ENCODE measurements around the gene TLDC2. TPM values are rescaled to one million over a fixed set of nuclear protein-coding genes. Genes with fewer than 3 reads are reported as not detected.
"Not testable (repeated sequence)": the region's sequence is repeated elsewhere in the genome, so short reads cannot be mapped to it uniquely, and the experiment has no call there.

Gene TLDC2
- total RNA-seq, 2 experiments from 2014 or later, result not detected

DNA sequence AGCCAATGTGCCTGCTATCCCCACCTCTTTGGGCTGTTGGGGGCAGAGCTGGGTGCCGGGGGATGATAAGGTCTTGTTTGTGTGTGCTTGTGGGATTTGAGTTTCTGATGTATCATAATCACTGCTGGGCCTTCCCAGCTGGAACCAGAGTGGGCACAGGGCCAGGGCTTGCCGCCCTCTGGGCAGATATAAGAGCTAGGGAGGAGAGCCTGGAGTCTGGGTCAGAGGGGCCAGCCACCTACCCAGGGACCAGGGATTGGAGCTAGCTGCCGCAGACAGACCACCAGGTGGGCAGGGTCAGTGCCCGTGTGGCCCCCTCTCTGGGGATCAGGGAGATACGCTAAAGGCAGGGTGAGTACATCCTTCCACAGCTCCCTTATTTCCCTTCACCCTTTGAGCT, 3.1 kb upstream of the TLDC2 start:
- Mint-ChIP-seq H3K27ac (no peak overlapping the region), H3K9me3 (ENCODE audit: low read depth) (no peaks in the 10 kb centered on the region), H3K4me3 (no peak overlapping the region), H3K27me3 (no peaks in the 10 kb centered on the region), H3K4me1 (no peaks in the 10 kb centered on the region), H3K36me3 (ENCODE audit: low read depth) (no peaks in the 10 kb centered on the region)
- ATAC-seq (no peak), DNase-seq (no peak)
- intact Hi-C loops (cut with DNase I, micrococcal nuclease), result no loop called here
- ChIA-PET POLR2A (interaction anchor here (0.6 kb wide), 1 partner anchor 236 kb away, joined by 7 read pairs; no protein-coding TSS in a partner anchor), CTCF (interaction anchor here (0.6 to 1.5 kb wide), 3 partner anchors 37 to 665 kb away, joined by 3 to 5 read pairs (median 3); no protein-coding TSS in a partner anchor)

GRCh38 chr20:36873498-36874189, 2.3 kb upstream of the TLDC2 start:
- intact Hi-C loops (cut with DNase I, micrococcal nuclease), result no loop called here
- ATAC-seq (no peak), DNase-seq (no peak)
- ChIA-PET CTCF (interaction anchor here (0.6 to 1.5 kb wide), 3 partner anchors 38 to 664 kb away, joined by 3 to 5 read pairs (median 3); no protein-coding TSS in a partner anchor), POLR2A (no interaction called here)
- no peaks in the 10 kb centered on the region for H3K4me1 Mint-ChIP-seq
- no peaks in the 10 kb centered on the region for H3K27me3 Mint-ChIP-seq
- H3K4me3 Mint-ChIP-seq, result no peak overlapping the region
- H3K9me3 Mint-ChIP-seq (ENCODE audit: low read depth), result no peaks in the 10 kb centered on the region
- no peaks in the 10 kb centered on the region for H3K36me3 Mint-ChIP-seq (ENCODE audit: low read depth)
- H3K27ac Mint-ChIP-seq, result no peak overlapping the region

DNA sequence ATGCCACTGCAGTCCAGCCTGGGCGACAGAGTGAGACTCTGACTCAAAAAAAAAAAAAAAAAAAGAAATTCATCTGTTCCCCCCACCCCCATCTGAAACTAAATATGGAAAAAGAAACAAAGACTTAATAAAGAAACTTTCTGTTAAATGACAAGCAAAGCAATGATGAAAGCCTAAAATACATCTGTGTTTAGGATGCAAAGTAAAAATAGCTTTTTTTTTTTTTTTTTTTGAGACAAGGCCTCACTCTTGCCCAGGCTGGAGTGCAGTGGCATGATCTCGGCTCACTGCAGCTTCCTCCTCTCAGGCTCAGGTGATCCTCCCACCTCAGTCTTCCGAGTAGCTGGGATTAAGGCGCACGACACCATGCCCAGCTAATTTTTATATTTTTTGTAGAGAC, 845 bp upstream of the TLDC2 start:
- POLR2A ChIA-PET, result not testable (repeated sequence)

DNA sequence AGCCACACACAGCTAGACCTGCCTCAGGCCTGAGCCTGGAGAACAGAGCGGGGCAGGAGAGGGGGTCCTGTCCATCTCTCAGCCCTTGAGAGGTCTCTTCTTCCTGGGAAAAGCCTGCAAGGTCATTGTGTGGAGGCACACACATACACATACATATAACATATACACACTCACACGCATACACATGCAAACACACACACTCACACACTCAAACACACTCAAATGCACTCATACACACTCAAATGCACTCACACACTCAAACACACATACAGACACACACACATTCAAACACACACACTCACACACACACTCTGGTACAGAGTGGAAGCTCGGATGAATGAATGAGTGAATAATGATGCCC, 515 bp downstream of the TLDC2 start:
- no peak overlapping the region for H3K27ac Mint-ChIP-seq
- no peaks in the 10 kb centered on the region for H3K4me1 Mint-ChIP-seq
- ChIA-PET CTCF (interaction anchor here (0.6 to 0.8 kb wide), 2 partner anchors 10 kb away, joined by 3 to 4 read pairs; no protein-coding TSS in a partner anchor), POLR2A (no interaction called here)
- no peaks in the 10 kb centered on the region for H3K36me3 Mint-ChIP-seq (ENCODE audit: low read depth)
- DNase-seq (no peak), ATAC-seq (no peak)
- intact Hi-C loops (cut with DNase I, micrococcal nuclease), result no loop called here
- no peaks in the 10 kb centered on the region for H3K27me3 Mint-ChIP-seq
- no peak overlapping the region for H3K4me3 Mint-ChIP-seq
- no peaks in the 10 kb centered on the region for H3K9me3 Mint-ChIP-seq (ENCODE audit: low read depth)

More for the DNA sequence above, 845 bp upstream of the TLDC2 start:
- H3K27me3 Mint-ChIP-seq; H3K27ac Mint-ChIP-seq; H3K4me3 Mint-ChIP-seq; H3K9me3 Mint-ChIP-seq (ENCODE audit: low read depth); DNase-seq; intact Hi-C loops (cut with DNase I, micrococcal nuclease); ATAC-seq; H3K36me3 Mint-ChIP-seq (ENCODE audit: low read depth); H3K4me1 Mint-ChIP-seq: not testable (repeated sequence)
- CTCF ChIA-PET, result interaction anchor here (0.6 to 0.9 kb wide), 2 partner anchors 11 to 243 kb away, joined by 3 to 4 read pairs; no protein-coding TSS in a partner anchor

GRCh38 chr20:36878941-36879340, 3.0 kb downstream of the TLDC2 start:
- Mint-ChIP-seq H3K9me3 (ENCODE audit: low read depth) (no peaks in the 10 kb centered on the region), H3K27ac (no peak overlapping the region), H3K4me1 (peaks cover 4% of the 10 kb centered on the region), H3K27me3 (no peaks in the 10 kb centered on the region), H3K4me3 (no peak overlapping the region), H3K36me3 (ENCODE audit: low read depth) (no peaks in the 10 kb centered on the region)
- intact Hi-C loops (cut with DNase I, micrococcal nuclease), result no loop called here
- ChIA-PET POLR2A (no interaction called here), CTCF (no interaction called here)
- DNase-seq (no peak), ATAC-seq (no peak)

DNA sequence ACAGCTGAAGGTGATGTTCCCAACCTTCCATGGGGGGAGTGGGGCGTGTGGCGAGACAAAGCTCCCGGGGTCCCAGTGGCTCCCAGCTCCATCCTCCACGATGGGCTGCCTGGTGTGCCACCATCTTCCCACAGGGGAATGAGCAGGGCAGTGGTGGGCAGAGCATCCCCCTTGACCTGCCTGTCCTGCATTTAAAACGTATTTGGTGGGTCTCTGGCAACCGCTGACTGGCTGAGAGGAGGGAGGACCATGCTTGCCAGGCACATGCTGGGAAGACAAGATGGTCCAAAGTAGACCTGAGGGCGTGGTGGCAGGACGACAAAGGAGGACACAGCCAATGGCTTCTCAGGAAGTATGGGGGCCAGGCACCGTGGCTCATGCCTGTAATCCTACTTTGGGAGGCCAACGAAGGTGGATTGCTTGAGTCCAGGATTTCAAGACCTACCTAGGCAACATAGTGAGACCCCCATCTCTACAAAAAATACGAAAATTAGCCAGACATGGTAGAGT, 4.9 kb downstream of the TLDC2 start:
- no peak overlapping the region for H3K27ac Mint-ChIP-seq
- CTCF ChIA-PET, result no interaction called here
- POLR2A ChIA-PET, result interaction anchor here (0.6 kb wide), 1 partner anchor 139 kb away, joined by 3 read pairs; no protein-coding TSS in a partner anchor
- H3K4me3 Mint-ChIP-seq, result no peak overlapping the region
- H3K36me3 Mint-ChIP-seq (ENCODE audit: low read depth), result no peaks in the 10 kb centered on the region
- H3K9me3 Mint-ChIP-seq (ENCODE audit: low read depth), result no peaks in the 10 kb centered on the region
- no peak for ATAC-seq
- DNase-seq, result no peak
- no peaks in the 10 kb centered on the region for H3K27me3 Mint-ChIP-seq
- intact Hi-C loops (cut with DNase I, micrococcal nuclease), result loop anchor here in 1 of 2 experiments (10.0 kb wide), 2 partner anchors 326 to 676 kb away; no protein-coding TSS in a partner anchor
- peaks cover 4% of the 10 kb centered on the region for H3K4me1 Mint-ChIP-seq

DNA sequence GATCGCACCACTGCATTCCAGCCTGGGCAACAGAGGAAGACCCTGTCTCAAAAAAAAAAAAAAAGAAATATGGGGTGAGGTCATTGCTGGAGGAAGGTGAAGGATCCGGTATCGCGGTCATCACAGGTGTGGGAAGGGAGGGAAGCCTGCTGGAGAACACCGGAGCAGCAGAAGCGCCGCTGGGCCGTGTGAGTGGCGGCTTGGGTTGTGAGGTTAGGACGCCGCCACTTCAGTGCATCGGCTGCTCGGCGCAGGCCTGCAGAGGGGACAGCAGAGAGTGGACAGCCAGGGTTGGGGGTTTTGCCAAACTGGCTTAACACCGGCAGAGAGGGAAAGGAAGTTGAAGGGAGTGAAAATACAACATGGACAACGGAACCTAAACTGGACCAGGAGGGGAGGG, 5.4 kb downstream of the TLDC2 start:
- H3K9me3 Mint-ChIP-seq (ENCODE audit: low read depth), result no peaks in the 10 kb centered on the region
- H3K36me3 Mint-ChIP-seq (ENCODE audit: low read depth), result no peaks in the 10 kb centered on the region
- ChIA-PET CTCF (interaction anchor here (0.6 to 2.9 kb wide), 2 partner anchors 46 to 436 kb away, joined by 4 to 13 read pairs; no protein-coding TSS in a partner anchor), POLR2A (no interaction called here)
- peaks cover 4% of the 10 kb centered on the region for H3K4me1 Mint-ChIP-seq
- H3K27ac Mint-ChIP-seq, result no peak overlapping the region
- ATAC-seq (no peak), DNase-seq (no peak)
- no peaks in the 10 kb centered on the region for H3K27me3 Mint-ChIP-seq
- intact Hi-C loops (cut with DNase I, micrococcal nuclease), result loop anchor here in 1 of 2 experiments (10.0 kb wide), 2 partner anchors 327 to 677 kb away; no protein-coding TSS in a partner anchor
- no peak overlapping the region for H3K4me3 Mint-ChIP-seq

DNA sequence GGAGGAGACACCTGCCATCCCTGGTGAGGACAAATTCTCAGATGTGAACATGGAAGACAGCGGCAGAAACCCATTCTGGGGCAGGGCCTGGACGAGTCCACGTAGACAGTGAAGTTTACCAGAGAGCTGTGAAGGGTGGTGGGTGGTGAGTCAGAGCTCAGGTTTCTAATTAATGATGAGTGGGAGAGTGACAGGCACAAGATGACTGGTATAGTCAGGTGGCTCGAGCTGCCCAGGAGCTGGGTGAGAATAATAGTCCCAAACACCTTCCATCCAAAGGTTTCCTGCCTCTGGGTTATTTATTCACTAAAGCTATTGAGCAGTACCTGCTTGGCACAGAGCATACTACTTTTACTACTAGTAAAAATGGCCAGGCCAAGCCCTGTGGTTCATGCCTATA, 6.0 kb downstream of the TLDC2 start:
- Mint-ChIP-seq H3K36me3 (ENCODE audit: low read depth) (no peaks in the 10 kb centered on the region), H3K27me3 (no peaks in the 10 kb centered on the region), H3K4me3 (no peak overlapping the region), H3K9me3 (ENCODE audit: low read depth) (no peaks in the 10 kb centered on the region), H3K4me1 (peaks cover 8% of the 10 kb centered on the region), H3K27ac (no peak overlapping the region)
- intact Hi-C loops (cut with DNase I, micrococcal nuclease), result loop anchor here in 1 of 2 experiments (10.0 kb wide), 2 partner anchors 327 to 677 kb away; no protein-coding TSS in a partner anchor
- DNase-seq (peak; percentile 37), ATAC-seq (peak; percentile 94)
- ChIA-PET POLR2A (interaction anchor here (0.6 kb wide), 1 partner anchor 142 kb away, joined by 3 read pairs; no protein-coding TSS in a partner anchor), CTCF (interaction anchor here (0.6 to 2.9 kb wide), 3 partner anchors 12 to 437 kb away, joined by 4 to 13 read pairs (median 6); no protein-coding TSS in a partner anchor)

GRCh38 chr20:36883977-36884535, 8.1 kb downstream of the TLDC2 start:
- ChIA-PET POLR2A (no interaction called here), CTCF (interaction anchor here (1.1 to 2.9 kb wide), 6 partner anchors 10 to 48 kb away, joined by 3 to 13 read pairs (median 5); no protein-coding TSS in a partner anchor)
- DNase-seq (no peak), ATAC-seq (no peak)
- Mint-ChIP-seq H3K27me3 (no peaks in the 10 kb centered on the region), H3K27ac (no peak overlapping the region), H3K4me3 (no peak overlapping the region), H3K4me1 (peaks cover 14% of the 10 kb centered on the region), H3K9me3 (ENCODE audit: low read depth) (no peaks in the 10 kb centered on the region), H3K36me3 (ENCODE audit: low read depth) (no peaks in the 10 kb centered on the region)
- intact Hi-C loops (cut with DNase I, micrococcal nuclease), result loop anchor here in 1 of 2 experiments (10.0 kb wide), 2 partner anchors 329 to 679 kb away; no protein-coding TSS in a partner anchor

GRCh38 chr20:36885356-36885755, 9.4 kb downstream of the TLDC2 start:
- no peak for DNase-seq
- ChIA-PET POLR2A (no interaction called here), CTCF (no interaction called here)
- H3K9me3 Mint-ChIP-seq (ENCODE audit: low read depth), result no peaks in the 10 kb centered on the region
- peaks cover 17% of the 10 kb centered on the region for H3K4me1 Mint-ChIP-seq
- intact Hi-C loops (cut with DNase I, micrococcal nuclease), result loop anchor here in 1 of 2 experiments (5.0 to 10.0 kb wide), 4 partner anchors 78 to 681 kb away; partner anchors contain the start of gene DSN1
- no peaks in the 10 kb centered on the region for H3K36me3 Mint-ChIP-seq (ENCODE audit: low read depth)
- H3K27ac Mint-ChIP-seq, result no peak overlapping the region
- no peak overlapping the region for H3K4me3 Mint-ChIP-seq
- no peak for ATAC-seq
- H3K27me3 Mint-ChIP-seq, result no peaks in the 10 kb centered on the region
